ENCODE data around the gene DAP.

The DAP gene

DNA sequence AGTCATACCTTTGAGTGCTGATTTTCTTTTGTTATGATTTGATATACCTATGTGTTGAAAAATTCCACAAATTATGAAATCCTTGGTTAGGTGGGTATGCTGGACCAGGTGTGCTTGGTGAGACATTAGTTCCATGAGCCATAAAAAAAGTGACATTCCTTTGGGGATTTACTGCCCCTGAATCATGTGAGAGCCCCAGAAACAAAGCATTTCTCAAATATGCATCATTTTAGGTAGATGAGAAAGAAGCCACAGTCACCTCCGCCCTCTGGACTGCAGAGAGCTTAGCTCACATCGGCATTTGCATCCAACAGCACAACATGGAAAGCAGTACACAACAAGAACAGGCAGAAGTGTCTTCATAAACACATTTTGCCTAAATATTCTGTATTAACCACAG, 55.3 kb downstream of the DAP start:
- Histone ChIP-seq H3K4me1 (ENCODE audit: control insufficient read depth, insufficient read depth, low read length) (peaks cover 7% of the 10 kb centered on the region), H3K4me3 (ENCODE audit: low read depth, low read length) (no peak overlapping the region), H3K36me3 (ENCODE audit: control insufficient read depth, insufficient read depth, low read length) (no peaks in the 10 kb centered on the region), H3K9ac (ENCODE audit: low read depth, low read length) (no peak overlapping the region), H3K27me3 (ENCODE audit: control insufficient read depth, insufficient read depth, low read length) (no peaks in the 10 kb centered on the region), H3K9me3 (ENCODE audit: control insufficient read depth, insufficient read depth, low read length) (no peaks in the 10 kb centered on the region)

- Histone ChIP-seq H3K4me1 (ENCODE audit: control insufficient read depth, insufficient read depth, low read length) (peaks cover 14% of the 10 kb centered on the region), H3K4me3 (ENCODE audit: low read depth, low read length) (no peak overlapping the region), H3K9me3 (ENCODE audit: control insufficient read depth, insufficient read depth, low read length) (no peaks in the 10 kb centered on the region), H3K9ac (ENCODE audit: low read depth, low read length) (no peak overlapping the region), H3K27me3 (ENCODE audit: control insufficient read depth, insufficient read depth, low read length) (no peaks in the 10 kb centered on the region), H3K36me3 (ENCODE audit: control insufficient read depth, insufficient read depth, low read length) (no peaks in the 10 kb centered on the region)
Measured at GRCh38 chr5:10704949-10705621, 55.9 kb downstream of the DAP start.

DNA sequence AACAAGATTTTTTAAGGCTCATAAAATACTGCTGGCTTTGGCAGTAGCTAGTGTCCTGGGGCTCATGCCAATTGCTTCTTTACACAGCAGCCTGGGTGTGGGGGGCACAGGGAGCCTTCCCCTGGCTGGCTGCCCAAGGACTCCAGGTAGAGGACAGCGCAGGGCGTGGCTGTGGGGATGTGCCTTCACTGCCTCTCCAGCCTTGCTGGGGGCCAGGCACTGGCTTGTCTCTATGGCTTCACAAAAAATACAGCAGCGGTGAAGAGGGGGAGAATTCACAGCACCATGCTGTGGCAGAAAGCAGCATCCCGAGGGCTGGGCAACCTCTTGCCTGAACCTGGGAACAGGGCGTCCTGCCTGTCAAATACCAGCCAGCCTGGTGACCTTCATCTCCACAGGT, 57.4 kb downstream of the DAP start:
- Histone ChIP-seq H3K9ac (ENCODE audit: low read depth, low read length) (no peak overlapping the region), H3K4me3 (ENCODE audit: low read depth, low read length) (no peak overlapping the region), H3K36me3 (ENCODE audit: control insufficient read depth, insufficient read depth, low read length) (no peaks in the 10 kb centered on the region), H3K27me3 (ENCODE audit: control insufficient read depth, insufficient read depth, low read length) (no peaks in the 10 kb centered on the region), H3K4me1 (ENCODE audit: control insufficient read depth, insufficient read depth, low read length) (peaks cover 16% of the 10 kb centered on the region), H3K9me3 (ENCODE audit: control insufficient read depth, insufficient read depth, low read length) (no peaks in the 10 kb centered on the region)

- H3K4me3 ChIP-seq (ENCODE audit: low read depth, low read length), result no peak overlapping the region
- no peaks in the 10 kb centered on the region for H3K9me3 ChIP-seq (ENCODE audit: control insufficient read depth, insufficient read depth, low read length)
- H3K36me3 ChIP-seq (ENCODE audit: control insufficient read depth, insufficient read depth, low read length), result no peaks in the 10 kb centered on the region
- H3K4me1 ChIP-seq (ENCODE audit: control insufficient read depth, insufficient read depth, low read length), result peaks cover 16% of the 10 kb centered on the region
- H3K27me3 ChIP-seq (ENCODE audit: control insufficient read depth, insufficient read depth, low read length), result no peaks in the 10 kb centered on the region
- no peak overlapping the region for H3K9ac ChIP-seq (ENCODE audit: low read depth, low read length)
Measured at GRCh38 chr5:10702911-10703491, 58.0 kb downstream of the DAP start.

DNA sequence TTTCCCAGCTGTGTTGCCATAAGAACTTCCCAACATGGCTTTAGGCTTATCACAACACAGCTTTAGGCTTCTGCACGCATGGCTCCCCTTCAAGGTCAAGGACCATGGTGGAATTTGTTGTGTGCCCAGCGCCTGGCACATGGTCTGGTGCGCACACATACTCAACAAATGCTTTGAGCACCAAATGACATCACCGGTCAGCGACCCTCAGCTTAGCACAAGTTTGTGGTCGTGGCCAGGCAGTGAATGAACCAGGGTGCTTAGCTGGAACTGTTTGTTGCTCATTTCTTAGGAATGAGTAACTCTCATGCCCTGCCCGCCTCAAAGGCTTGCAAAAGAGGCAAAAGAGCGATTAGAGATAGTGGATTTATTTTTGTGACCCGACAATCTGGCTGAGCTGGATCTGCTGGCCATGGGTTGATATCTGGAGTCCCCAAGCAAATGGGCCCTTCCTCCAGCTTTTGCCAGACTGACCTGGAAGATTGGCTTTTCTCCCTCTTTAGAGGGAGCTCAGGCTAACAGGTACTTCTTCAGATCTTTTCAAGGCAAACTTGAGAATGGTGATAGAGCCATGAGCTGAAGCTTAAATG, 58.9 kb downstream of the DAP start:
- H3K4me3 ChIP-seq (ENCODE audit: low read depth, low read length), result no peak overlapping the region
- no peaks in the 10 kb centered on the region for H3K36me3 ChIP-seq (ENCODE audit: control insufficient read depth, insufficient read depth, low read length)
- H3K27me3 ChIP-seq (ENCODE audit: control insufficient read depth, insufficient read depth, low read length), result no peaks in the 10 kb centered on the region
- H3K9ac ChIP-seq (ENCODE audit: low read depth, low read length), result no peak overlapping the region
- H3K4me1 ChIP-seq (ENCODE audit: control insufficient read depth, insufficient read depth, low read length), result peaks cover 16% of the 10 kb centered on the region
- no peaks in the 10 kb centered on the region for H3K9me3 ChIP-seq (ENCODE audit: control insufficient read depth, insufficient read depth, low read length)

- H3K27me3 ChIP-seq (ENCODE audit: control insufficient read depth, insufficient read depth, low read length), result no peaks in the 10 kb centered on the region
- peaks cover 16% of the 10 kb centered on the region for H3K4me1 ChIP-seq (ENCODE audit: control insufficient read depth, insufficient read depth, low read length)
- H3K9ac ChIP-seq (ENCODE audit: low read depth, low read length), result no peak overlapping the region
- no peaks in the 10 kb centered on the region for H3K9me3 ChIP-seq (ENCODE audit: control insufficient read depth, insufficient read depth, low read length)
- H3K36me3 ChIP-seq (ENCODE audit: control insufficient read depth, insufficient read depth, low read length), result no peaks in the 10 kb centered on the region
- H3K4me3 ChIP-seq (ENCODE audit: low read depth, low read length), result no peak overlapping the region
Measured at GRCh38 chr5:10701567-10702039, 59.4 kb downstream of the DAP start.

DNA sequence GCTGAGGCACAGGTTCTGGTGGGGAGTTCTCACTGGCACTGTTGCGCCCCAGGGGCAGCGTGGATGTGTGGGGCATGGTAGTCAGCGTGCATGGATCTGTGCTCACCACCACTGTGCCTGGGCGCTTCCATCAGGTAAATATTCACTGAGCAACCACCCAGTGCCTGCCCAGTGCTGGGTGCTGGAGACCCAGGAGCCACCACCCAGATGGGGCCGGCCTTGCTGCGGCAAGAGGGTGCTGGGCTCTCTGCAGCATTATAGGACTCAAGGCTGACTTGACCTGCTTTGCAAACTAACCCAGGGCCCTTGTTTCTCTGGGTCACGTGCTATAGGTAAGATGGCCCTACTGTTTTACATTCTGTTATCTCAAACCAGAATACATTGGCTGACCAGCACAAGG, 60.5 kb downstream of the DAP start:
- H3K9me3 ChIP-seq (ENCODE audit: control insufficient read depth, insufficient read depth, low read length), result no peaks in the 10 kb centered on the region
- H3K36me3 ChIP-seq (ENCODE audit: control insufficient read depth, insufficient read depth, low read length), result no peaks in the 10 kb centered on the region
- H3K9ac ChIP-seq (ENCODE audit: low read depth, low read length), result peak overlapping the region; percentile 12
- H3K4me3 ChIP-seq (ENCODE audit: low read depth, low read length), result no peak overlapping the region
- no peaks in the 10 kb centered on the region for H3K27me3 ChIP-seq (ENCODE audit: control insufficient read depth, insufficient read depth, low read length)
- peaks cover 16% of the 10 kb centered on the region for H3K4me1 ChIP-seq (ENCODE audit: control insufficient read depth, insufficient read depth, low read length)

- Histone ChIP-seq H3K4me1 (ENCODE audit: control insufficient read depth, insufficient read depth, low read length) (peaks cover 16% of the 10 kb centered on the region), H3K9me3 (ENCODE audit: control insufficient read depth, insufficient read depth, low read length) (no peaks in the 10 kb centered on the region), H3K4me3 (ENCODE audit: low read depth, low read length) (no peak overlapping the region), H3K9ac (ENCODE audit: low read depth, low read length) (no peak overlapping the region), H3K36me3 (ENCODE audit: control insufficient read depth, insufficient read depth, low read length) (no peaks in the 10 kb centered on the region), H3K27me3 (ENCODE audit: control insufficient read depth, insufficient read depth, low read length) (no peaks in the 10 kb centered on the region)
Measured at GRCh38 chr5:10699987-10700386, 61.0 kb downstream of the DAP start.

GRCh38 chr5:10699281-10699874, 61.7 kb downstream of the DAP start:
- no peaks in the 10 kb centered on the region for H3K27me3 ChIP-seq (ENCODE audit: control insufficient read depth, insufficient read depth, low read length)
- H3K4me1 ChIP-seq (ENCODE audit: control insufficient read depth, insufficient read depth, low read length), result peaks cover 16% of the 10 kb centered on the region
- H3K36me3 ChIP-seq (ENCODE audit: control insufficient read depth, insufficient read depth, low read length), result no peaks in the 10 kb centered on the region
- H3K4me3 ChIP-seq (ENCODE audit: low read depth, low read length), result no peak overlapping the region
- no peaks in the 10 kb centered on the region for H3K9me3 ChIP-seq (ENCODE audit: control insufficient read depth, insufficient read depth, low read length)
- no peak overlapping the region for H3K9ac ChIP-seq (ENCODE audit: low read depth, low read length)

- Histone ChIP-seq H3K4me1 (ENCODE audit: control insufficient read depth, insufficient read depth, low read length) (peaks cover 13% of the 10 kb centered on the region), H3K9me3 (ENCODE audit: control insufficient read depth, insufficient read depth, low read length) (no peaks in the 10 kb centered on the region), H3K27me3 (ENCODE audit: control insufficient read depth, insufficient read depth, low read length) (no peaks in the 10 kb centered on the region), H3K9ac (ENCODE audit: low read depth, low read length) (no peak overlapping the region), H3K36me3 (ENCODE audit: control insufficient read depth, insufficient read depth, low read length) (no peaks in the 10 kb centered on the region), H3K4me3 (ENCODE audit: low read depth, low read length) (no peak overlapping the region)
Measured at GRCh38 chr5:10695759-10696543, 65.1 kb downstream of the DAP start.

GRCh38 chr5:10695055-10695649, 65.9 kb downstream of the DAP start:
- no peaks in the 10 kb centered on the region for H3K9me3 ChIP-seq (ENCODE audit: control insufficient read depth, insufficient read depth, low read length)
- H3K4me3 ChIP-seq (ENCODE audit: low read depth, low read length), result no peak overlapping the region
- H3K27me3 ChIP-seq (ENCODE audit: control insufficient read depth, insufficient read depth, low read length), result no peaks in the 10 kb centered on the region
- H3K9ac ChIP-seq (ENCODE audit: low read depth, low read length), result no peak overlapping the region
- peaks cover 5% of the 10 kb centered on the region for H3K4me1 ChIP-seq (ENCODE audit: control insufficient read depth, insufficient read depth, low read length)
- H3K36me3 ChIP-seq (ENCODE audit: control insufficient read depth, insufficient read depth, low read length), result no peaks in the 10 kb centered on the region
